NCI-H524 treated with DMSO at 0.1 percent for 48 hours (cell line): ENCODE measurements around the gene PDCD6IP.

Experiments used
- DNase-seq: peaks from one replicate; lab custom pipeline; 2025; lab: John Stamatoyannopoulos, UW

The PDCD6IP gene

GRCh38 chr3:33897306-33897705 is 98.9 kb downstream of the PDCD6IP start:
- no peak for DNase-seq

GRCh38 chr3:33898901-33899300 is 100.5 kb downstream of the PDCD6IP start:
- DNase-seq, result no peak

GRCh38 chr3:33900440-33900808 is 102.0 kb downstream of the PDCD6IP start:
- DNase-seq, result no peak

- DNase-seq, result no peak
Observed at GRCh38 chr3:33900809-33901505, 102.5 kb downstream of the PDCD6IP start.

DNA sequence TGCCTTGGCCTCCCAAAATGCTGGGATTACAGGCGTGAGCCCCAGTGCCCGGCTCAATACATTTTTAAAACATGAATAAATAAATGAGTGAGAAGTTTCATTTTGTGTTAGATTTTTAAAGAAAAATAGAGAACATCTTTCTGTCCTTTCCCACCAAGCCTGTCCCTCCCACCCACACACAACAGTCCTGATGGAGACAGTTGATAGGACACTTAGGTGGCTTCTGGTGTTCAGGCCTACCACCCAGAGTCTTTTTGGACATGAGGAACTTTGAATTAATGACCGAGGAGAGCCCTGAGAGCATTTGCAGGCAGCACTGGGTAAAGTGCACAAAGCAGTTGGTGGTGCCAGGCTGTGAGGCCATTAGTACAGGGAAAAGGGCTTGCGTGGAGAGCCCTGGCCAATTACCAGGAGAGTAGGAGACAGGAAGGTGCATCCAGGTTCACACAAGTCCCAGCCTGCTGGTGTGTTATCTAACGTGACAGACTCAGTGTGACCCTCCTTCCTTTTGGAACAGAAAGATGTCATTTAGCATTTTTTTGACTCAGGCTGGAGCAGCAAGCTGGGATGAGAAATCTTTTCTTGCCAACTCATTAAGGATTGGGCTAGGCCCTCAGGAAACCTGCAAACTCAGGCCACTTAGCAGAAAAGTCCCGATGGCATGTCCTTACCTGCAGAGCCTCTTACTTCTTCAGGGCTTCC is 103.6 kb downstream of the PDCD6IP start:
- DNase-seq, result no peak

GRCh38 chr3:33904730-33905129 is 106.3 kb downstream of the PDCD6IP start:
- DNase-seq, result no peak

DNA sequence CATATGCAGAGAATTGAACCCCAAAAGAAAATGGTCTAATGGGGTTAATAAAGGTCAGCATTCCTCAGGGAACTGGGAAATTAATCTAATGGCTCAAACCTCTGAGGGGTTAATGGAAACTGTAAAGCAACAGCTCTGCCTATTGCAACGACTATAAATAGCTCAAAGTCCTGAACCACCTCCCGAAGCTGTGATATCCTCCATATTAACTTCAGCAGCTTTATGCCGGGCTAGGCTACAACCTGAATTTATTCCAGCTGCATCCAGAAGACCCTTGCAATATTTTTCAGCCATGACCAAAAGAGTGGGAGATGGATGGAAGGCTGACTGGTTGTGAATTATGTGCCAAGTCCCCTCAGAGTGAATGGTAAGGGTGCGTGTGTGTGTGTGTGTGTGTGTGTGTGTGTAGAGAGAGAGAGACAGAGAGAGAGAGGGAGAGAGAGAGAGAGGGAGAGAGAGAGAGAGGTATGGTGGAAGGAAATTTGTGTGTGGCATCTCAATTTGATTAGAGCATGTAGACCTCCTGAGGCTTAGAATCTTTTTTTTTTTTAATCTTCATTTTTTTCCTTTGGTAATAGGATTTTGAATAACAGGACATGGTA is 109.9 kb downstream of the PDCD6IP start:
- no peak for DNase-seq

DNA sequence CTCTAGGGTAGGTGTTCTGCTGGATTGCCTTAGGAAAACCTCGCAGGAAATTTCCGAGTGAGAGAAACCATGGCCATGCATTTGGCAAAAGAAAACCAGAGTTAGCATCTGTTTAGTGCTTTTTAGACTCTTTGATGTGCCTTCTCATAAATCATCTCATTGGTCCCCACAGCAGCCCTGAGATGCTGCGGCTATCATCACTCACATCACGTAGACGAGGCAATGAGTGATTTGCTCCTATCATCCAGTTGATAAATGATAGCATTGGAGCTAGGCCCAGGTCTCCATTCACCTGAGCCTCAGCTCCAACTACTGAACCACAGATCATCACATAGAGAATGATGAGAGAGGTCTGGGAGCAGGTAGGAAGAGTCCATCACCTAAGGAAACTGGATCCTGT is 111.1 kb downstream of the PDCD6IP start:
- DNase-seq, result no peak

DNA sequence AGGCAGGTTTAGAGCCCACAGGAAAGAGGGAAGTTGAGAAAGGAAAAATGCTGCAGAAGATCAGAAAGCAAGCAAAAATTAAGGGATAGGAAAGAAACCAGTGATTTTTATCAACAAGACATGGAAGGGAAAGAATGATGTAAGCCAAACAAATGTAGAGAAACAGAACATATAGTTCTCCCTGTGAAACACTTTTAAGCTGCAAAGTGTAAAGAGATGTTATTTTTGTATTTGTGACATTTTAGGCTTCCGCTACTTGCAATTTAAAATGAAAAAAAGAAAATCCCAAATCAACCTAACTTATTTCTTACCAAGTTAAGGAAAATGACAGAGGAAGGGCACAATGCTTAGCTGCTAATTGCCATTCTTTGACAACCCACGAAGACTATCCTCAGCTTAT is 111.6 kb downstream of the PDCD6IP start:
- DNase-seq, result no peak

DNA sequence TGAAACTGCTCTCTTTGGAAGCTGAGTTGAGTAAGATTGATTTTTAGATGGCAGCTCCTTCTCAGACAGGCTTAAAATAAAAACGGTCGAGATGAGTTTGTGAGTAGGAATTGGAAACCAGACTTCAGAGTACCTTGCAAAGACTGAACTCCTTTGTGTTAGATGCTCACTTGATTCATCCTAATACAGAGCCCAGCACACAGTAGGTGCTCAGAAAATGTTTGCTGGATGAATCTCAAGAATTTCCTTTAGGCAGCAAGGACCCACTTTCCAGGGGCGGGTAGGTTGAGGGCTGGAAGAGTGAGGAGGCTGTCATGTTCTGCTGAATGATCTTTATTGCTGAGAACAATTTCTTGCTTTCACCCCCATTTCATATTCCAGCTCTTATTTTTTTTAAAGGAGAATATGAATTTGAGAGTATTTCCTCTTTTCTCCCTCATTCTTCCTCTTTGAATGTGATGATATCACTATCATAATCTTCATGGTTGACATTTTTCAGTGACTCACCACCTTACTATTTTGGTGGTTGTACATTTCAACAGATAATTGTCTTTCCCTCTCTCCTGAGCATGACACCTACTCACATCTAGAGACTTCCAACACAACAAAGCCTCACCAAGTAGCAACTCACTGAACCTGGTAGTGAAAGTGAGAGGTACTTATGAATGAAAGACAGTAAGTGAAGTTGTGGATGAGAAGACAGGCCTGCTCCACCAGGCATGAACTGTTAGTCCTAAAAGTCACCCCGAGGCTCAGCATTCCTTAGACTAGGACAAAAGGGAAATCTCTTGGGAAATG is 113.3 kb downstream of the PDCD6IP start:
- no peak for DNase-seq

DNA sequence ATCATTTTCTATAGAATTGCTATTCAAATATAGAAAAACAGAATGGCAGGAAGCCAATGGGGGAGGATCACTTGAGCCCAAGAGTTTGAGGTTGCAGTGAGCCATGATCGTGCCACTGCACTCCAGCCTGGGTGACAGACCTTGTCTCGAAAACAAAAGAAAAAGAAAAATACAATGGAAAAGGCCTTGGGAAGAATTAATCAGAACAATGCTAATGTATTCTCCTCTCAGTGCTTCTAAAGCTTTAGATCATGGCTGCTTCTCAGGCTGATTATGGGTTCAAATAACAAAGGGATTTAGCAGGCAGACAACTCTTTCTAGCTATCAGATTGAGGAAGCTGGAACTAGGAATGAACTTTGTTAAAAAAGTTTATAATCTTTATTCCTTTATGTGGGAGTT is 115.8 kb downstream of the PDCD6IP start:
- no peak for DNase-seq

- no peak for DNase-seq
Observed at GRCh38 chr3:33914731-33915379, 116.4 kb downstream of the PDCD6IP start.

GRCh38 chr3:33915796-33916546 is 117.5 kb downstream of the PDCD6IP start:
- DNase-seq, result no peak

DNA sequence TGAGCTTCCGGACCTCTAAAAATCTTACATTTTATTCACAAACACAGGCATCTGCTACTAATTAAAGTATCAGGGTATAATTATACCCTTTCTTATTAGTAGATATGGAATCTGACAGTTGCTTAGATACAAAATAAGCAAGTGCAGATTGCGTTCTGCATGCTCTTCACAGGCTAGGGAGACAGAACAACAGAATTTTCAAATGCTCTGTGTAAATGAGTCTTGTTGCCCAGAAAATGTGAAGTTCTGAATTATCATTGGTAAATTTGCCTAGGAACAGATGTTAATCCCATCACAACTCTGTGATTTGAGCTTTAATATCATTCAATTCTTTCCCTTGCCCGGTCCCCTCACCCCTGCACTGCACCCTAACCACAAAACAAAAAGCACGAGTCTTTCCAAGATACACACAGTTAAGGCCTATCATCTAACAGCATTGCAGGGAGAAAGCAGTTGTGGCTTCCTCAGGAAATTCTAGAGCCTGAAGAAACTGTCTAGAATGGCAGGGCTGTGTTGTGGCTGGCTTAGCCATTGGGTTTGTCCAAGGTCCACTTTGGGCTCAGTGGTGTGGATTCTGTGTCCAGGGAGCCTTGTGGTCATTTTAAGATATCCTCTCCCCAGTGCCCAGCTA is 119.8 kb downstream of the PDCD6IP start:
- no peak for DNase-seq
